Jurkat, Clone E6-1 (cell line): ENCODE measurements around the gene ERCC8.
A peak's percentile ranks its signal among the peaks of the same experiment; 100 is the strongest.

Experiments
- DNase-seq: peaks from one replicate; pipeline ENCODE4 v3.0.0-alpha.2; 2011; ENCODE audit warnings: low read depth, low spot score
- H3K4me3 ChIP-seq: 2 replicates; pipeline ENCODE4 v1.5.1; 2011; ENCODE audit warnings: mild to moderate bottlenecking, low read length, control low read depth, moderate library complexity

ERCC8 gene

DNA sequence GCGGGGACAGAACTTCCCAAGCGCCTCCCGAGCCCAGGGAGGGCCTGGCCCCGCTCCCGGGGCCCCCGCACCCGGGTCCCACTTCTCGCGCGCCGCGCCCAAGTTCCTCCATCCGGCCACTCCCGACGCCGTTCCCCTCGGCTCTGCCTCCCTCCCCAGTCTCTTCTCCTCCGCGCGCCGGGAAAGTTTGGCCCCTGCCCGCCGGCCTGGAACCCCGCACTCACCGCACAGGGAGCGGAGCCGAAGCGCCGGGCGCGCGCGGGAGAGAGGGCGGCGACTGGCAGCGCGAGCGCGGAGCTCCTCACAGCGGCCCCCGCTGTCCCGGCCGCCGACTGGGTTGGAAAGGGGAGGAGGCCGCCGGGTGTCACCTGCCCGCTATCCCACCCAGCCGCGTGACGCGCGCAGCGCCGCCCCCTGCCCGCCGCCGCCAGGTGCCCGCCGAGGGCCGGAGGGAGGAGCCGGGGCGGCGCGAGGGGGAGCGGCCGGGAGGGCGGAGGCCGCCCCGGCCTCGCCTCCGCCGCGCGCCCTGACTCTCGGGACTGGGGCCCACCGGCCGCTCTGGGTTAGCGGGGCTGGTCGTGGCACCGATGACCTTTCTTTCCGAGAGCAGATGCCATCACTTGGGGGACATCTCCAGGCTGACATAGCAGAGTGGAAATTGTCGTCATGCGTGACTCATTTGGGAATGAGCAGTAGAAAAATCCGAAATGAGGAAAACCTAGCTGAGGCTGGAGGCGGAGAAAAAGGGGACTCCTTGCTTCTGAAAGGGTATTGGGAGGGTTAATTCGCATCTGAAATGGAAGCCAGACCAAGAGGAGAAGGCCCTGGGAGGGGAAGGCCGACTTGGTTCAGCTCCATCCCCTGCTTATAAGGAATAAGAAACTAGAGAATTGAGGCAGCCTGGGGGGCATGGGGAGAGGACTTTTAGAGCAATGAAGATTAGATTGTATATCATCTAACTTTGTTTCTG lies 100.6 kb downstream of the ERCC8 start, which contains the start of gene ELOVL7:
Gene ELOVL7, minus strand, starts transcription at position 334 of the 970 bp plus-strand sequence. CDS start 56,872 bp downstream, outside the sequence.
- DNase-seq = peak; percentile 2

DNA sequence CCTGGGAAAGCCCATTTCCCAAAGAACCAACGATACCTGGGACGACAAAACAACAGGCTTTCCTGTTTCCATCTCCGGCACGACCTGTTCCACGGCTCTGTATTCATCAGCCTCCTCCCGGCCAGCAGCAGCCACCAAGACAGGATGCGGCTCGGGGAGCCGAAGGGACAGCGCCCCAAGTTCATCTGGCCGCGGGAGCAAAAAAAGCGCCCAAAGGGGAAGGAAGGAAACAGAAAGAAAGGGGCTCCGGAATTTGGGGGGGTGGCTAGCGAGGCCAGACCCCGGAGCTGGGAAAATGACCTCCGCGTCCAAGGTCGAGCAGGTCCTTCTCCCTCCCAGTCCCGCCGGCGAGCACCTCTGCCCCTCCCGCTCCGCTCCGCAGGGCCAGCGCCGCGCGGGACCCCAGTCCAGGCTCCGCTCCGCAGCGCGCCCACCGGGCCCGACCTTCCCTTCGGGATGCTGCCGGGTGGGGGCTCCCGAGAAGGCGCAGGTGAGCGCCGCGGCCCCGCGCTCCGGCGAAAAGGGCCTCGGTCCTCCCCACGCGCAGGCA lies 101.4 kb downstream of the ERCC8 start:
- DNase-seq = no peak
- peak overlapping the region; percentile 34 for H3K4me3 ChIP-seq

More for the DNA sequence above, 100.6 kb downstream of the ERCC8 start, which contains the start of gene ELOVL7:
- peak within 1 kb of the TSS; percentile 34 for H3K4me3 ChIP-seq

DNA sequence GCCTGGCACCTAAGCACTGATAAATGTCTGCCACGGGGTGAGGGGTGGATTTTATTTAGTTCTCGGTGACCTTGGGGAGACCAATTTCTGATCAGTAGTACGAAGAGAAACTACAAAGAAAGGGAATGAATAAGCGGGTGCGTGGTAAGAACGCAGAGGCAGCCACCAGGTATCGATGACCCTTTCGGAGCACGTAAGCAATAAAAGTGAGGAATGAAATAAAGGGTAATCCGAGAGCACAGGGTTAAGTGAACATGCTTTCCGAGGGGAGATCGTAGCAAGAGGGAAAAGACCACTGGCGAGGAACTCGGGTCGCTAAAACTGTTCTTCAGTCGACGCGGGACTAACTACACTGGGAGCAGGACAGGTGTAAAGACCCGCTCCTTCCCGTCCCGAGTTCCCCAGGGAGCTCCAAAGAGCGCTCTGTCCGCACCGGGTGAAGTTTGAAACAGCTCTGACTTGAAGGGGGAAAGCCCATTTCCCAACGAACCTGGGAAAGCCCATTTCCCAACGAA lies 101.9 kb downstream of the ERCC8 start:
- H3K4me3 ChIP-seq = no peak overlapping the region
- DNase-seq = no peak

DNA sequence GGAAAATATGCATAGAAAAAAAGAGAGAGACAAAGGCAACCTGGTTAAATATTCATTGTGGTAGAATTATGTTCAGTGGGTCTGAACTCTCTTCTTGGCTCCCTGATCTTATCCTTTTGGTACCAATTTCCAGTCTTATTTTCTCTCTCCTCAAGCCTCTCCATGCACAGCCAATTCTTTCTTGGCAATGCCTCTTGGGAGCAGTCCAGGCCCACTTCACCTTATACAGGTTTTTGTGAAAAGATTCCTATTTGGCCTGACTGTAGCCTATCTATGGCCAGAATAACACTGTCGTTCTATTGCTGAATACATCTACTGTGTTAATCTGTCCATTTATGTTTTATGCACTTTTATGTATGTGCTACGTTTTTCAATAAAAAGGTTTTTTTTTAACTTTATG lies 103.5 kb downstream of the ERCC8 start:
- no peak for DNase-seq
- H3K4me3 ChIP-seq = no peak overlapping the region

DNA sequence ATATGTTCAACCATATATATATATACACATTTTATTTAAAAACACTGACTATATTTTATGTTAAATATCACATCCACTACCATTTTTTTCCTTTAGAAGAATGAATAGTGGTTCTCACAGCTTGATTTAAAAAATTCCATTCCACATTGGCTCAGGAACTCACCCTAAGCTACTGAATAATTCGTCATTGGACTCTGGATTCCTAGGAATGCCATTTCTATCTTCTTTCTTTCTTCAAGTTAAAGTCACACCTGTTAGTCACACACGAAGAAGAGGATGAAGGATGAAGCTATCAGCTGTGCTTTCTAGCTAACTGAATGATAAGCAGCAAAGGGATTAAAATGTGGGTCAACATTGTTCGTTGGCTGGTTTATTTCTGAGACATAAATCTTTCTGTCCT lies 108.7 kb downstream of the ERCC8 start:
- no peak for DNase-seq
- no peak overlapping the region for H3K4me3 ChIP-seq

DNA sequence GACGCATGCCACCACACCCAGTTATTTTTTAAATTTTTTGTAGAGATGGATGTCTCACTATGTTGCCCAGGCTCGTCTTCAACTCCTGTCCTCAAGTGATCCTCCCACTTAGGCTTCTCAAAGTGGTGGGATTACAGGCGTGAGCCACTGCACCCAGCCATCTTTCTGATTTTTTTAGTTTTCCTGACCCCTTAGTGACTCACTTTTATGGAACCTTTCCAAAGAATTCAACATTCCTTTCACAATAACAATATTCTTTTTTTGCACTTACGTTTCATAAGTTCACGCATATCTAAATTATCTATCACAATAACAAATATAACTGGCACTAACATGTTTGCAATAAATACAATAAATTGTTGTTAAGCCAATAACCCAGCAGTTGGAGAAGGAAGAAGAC lies 109.3 kb downstream of the ERCC8 start:
- H3K4me3 ChIP-seq = no peak overlapping the region
- no peak for DNase-seq

DNA sequence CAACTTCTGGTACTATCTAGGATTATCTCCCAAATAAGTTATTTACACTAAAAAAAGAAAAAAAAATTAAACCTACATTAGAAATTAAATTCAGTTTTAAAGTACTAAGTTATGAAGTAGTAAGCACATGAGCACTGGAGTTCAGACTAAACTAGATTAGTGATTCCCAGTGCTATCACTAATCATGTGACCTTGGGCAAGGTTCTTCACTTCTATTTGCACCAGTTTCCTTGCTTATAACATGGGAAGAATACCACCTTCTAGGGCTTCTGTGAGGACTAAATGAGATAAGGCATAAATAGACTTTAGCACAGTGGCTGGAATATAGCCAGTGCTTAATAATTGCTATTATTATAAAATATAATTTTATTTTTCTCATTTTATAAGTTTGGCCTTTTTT lies 111.3 kb downstream of the ERCC8 start:
- DNase-seq = no peak
- H3K4me3 ChIP-seq = no peak overlapping the region

DNA sequence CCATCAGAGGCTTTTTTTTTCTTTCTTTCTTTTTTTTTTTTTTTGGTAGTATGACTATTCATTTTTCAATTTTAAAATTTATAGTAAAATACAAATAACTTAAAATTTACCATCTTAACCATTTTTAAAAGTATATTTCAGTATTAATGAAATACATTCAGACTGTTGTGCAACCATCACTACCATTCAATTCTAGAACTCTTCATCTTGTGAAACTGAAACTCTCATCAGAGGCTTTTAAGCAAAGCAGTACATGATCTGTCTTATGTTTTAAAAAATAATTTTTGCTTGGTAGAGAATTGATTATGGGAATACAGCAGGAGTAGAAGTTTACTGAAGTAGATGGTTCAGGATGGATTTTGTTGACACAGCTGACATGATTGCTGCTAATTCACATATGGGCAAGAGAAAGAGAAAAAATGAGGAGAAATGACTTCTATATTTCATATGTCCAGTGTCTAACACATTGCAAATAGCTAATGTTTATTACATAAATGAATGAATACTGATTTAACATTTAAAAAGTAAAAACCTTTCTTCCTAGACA lies 114.2 kb downstream of the ERCC8 start:
- no peak overlapping the region for H3K4me3 ChIP-seq
- no peak for DNase-seq

DNA sequence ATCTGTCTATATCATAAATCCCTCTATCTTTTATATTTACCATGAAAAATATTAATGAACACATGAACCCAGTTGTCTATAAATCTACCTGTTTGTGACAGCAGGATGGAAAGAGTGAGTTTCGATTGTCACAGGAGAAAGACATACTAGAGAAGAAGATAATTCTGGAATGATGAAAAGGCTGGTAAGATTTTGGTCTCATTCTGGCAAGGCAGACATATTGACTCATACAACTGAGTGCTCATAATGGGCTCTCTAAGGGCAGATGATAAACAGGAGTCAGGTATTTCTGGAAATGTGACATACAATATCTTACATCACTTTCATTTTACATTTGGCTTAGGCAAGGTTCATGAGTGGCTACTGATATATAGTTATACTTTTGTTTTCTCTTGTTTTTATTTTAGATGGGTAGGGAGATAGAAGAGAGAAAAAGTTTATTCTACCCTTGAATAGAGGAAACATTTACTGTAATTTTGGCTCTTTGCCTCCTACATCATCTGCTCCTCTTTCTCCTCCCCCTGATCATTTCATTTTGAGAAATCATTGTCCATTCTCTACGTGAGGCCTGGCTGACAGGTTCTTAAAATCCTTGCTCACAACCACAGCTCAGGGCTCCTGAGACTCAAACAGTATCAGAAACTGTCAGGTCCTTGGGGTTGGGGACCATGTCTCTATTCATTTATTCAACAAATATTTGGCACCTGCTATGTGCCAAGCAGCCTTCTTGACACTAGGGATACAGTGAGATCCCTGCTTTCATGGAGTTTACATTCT lies 115.2 kb downstream of the ERCC8 start:
- DNase-seq = no peak
- no peak overlapping the region for H3K4me3 ChIP-seq

DNA sequence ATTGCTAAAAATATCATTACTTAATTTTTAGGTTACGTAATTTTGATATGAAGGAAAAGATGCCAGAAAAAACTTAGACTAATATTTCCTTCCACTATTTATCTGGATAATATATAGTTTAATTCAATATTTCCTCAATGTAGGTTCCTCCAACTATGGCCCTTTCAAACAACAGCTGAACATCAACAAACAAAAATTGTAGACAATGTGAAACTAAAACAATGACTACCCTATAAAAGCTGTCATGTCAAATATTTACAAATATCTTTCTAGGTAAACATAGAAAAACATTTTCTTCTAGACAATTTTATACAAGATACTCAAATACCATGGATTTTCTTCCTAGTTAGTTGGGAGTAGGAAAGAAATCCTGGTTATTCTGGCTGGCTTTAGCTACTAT lies 117.7 kb downstream of the ERCC8 start:
- H3K4me3 ChIP-seq = no peak overlapping the region
- no peak for DNase-seq

DNA sequence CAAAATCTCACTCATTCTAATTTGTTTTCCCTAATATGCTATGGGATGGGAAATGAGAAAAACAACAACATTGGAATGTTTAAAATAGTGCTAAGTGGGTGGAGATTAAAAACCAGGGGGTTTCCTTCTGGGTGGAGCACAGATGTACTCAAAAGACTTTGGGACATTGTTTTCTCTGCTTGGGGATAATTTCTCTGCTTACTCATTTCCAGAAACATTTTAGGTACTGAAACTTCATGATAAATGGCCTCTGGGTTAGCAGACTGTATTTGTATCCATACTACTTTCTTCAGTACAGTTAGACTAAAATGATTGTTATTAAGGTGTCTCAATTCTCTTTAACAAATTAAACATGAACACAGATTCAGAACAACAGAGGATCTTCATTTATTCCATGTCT lies 118.2 kb downstream of the ERCC8 start:
- no peak for DNase-seq
- H3K4me3 ChIP-seq = no peak overlapping the region
